ENCODE results near the gene PRPSAP2. TPM values are rescaled to one million over a fixed set of nuclear protein-coding genes. Genes with fewer than 3 reads are reported as not detected.

The PRPSAP2 gene
- total and polyA plus RNA-seq, 2 donors (not counting 3 experiments of a cell fraction or from before 2014, with no cell fraction given) = 22.2 to 38.5 TPM

GRCh38 chr17:18963126-18964017 is 105.4 kb downstream of the PRPSAP2 start:
- TF ChIP-seq POLR2AphosphoS5 (IDR thresholded peaks at IDR 0.05; ENCODE audit: insufficient read depth, low read depth, low read length) (no peak), FOS (IDR thresholded peaks at IDR 0.05; ENCODE audit: borderline replicate concordance, insufficient read depth, low read length) (no peak), MYC (IDR thresholded peaks at IDR 0.05; ENCODE audit: low read depth, low read length) (no peak), GATA2 (IDR thresholded peaks at IDR 0.05; ENCODE audit: insufficient read depth, insufficient read length, low read depth, low read length) (no peak), EZH2 (IDR thresholded peaks at IDR 0.05; ENCODE audit: borderline replicate concordance, low read depth, low read length, severe bottlenecking) (no peak), POLR2A (IDR thresholded peaks at IDR 0.05; ENCODE audit: low read depth, low read length) (no peak), CTCF (IDR thresholded peaks at IDR 0.05; ENCODE audit: extremely low read depth in 1 of 2, insufficient read depth in 1 of 2, low read depth in 1 of 2, low read length in 2 of 2) (no peak), JUN (IDR thresholded peaks at IDR 0.05; ENCODE audit: borderline replicate concordance, insufficient read depth, insufficient read length, low read depth) (no peak)
- TF ChIP-seq, protein P1, sequence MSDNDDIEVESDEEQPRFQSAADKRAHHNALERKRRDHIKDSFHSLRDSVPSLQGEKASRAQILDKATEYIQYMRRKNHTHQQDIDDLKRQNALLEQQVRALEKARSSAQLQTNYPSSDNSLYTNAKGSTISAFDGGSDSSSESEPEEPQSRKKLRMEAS (IDR thresholded peaks at IDR 0.05; ENCODE audit: insufficient read depth, insufficient read length) = no peak
- H3K4me3 ChIP-seq (replicated peaks in 1 of 3; ENCODE audit: insufficient read depth in 1 of 3, low read depth in 1 of 3, low read length in 3 of 3) = no peak overlapping the region
- no peaks in the 10 kb centered on the region for H3K36me3 ChIP-seq (ENCODE audit: control insufficient read depth in 2 of 2, extremely low read depth in 1 of 2, insufficient read depth in 2 of 2, low read length in 2 of 2)
- no peaks in the 10 kb centered on the region for H4K20me1 ChIP-seq (replicated peaks; ENCODE audit: control insufficient read depth, extremely low read depth, insufficient read depth, low read length)
- POLR2A ChIA-PET = no interaction called here
- H3K9ac ChIP-seq (replicated peaks; ENCODE audit: extremely low read depth, insufficient read depth, low read length) = no peak overlapping the region
- no peak overlapping the region for H3K4me2 ChIP-seq (ENCODE audit: insufficient read depth, low read length)
- DNase-seq (ENCODE audit: low read depth, low spot score) = no peak
- H2AFZ ChIP-seq (ENCODE audit: low read depth, low read length) = no peak overlapping the region
- BruUV-seq (replicated peaks) = no TSS peak
- H3K4me1 ChIP-seq (ENCODE audit: control insufficient read depth, extremely low read depth, insufficient read depth, low read length) = peaks cover 14% of the 10 kb centered on the region
- no peaks in the 10 kb centered on the region for H3K9me1 ChIP-seq (replicated peaks; ENCODE audit: control insufficient read depth, extremely low read depth, insufficient read depth, low read length)
- no peaks in the 10 kb centered on the region for H3K79me2 ChIP-seq (ENCODE audit: control insufficient read depth, insufficient read depth, low read length)
- FAIRE-seq = no peak
- intact Hi-C loops (cut with micrococcal nuclease) = no loop called here
- H3K27ac ChIP-seq (ENCODE audit: insufficient read depth, low read depth, low read length) = no peak overlapping the region
- dilution Hi-C loops (cut with MboI; ENCODE audit: extremely low pct_ligation_motif_present, low sequenced_read_pairs) = no loop called here
- CTCF ChIA-PET = interaction anchor here (0.6 to 1.2 kb wide), 2 partner anchors 10 to 338 kb away, joined by 3 read pairs; no protein-coding TSS in a partner anchor
- no peaks in the 10 kb centered on the region for H3K27me3 ChIP-seq (ENCODE audit: control insufficient read depth in 2 of 2, insufficient read depth in 2 of 2, low read length in 2 of 2)
- H3K9me3 ChIP-seq (replicated peaks; ENCODE audit: control insufficient read depth, insufficient read depth, low read length) = no peaks in the 10 kb centered on the region
